AG04449 (cell line): Measurements from ENCODE around the gene OPALIN.
A peak's percentile ranks its signal among the peaks of the same experiment; 100 is the strongest.

Experiments used
- CTCF ChIA-PET: fragments of 350-600 bp; formaldehyde crosslinking; extraction: SDS; loops from one replicate; lab custom pipeline; 2021; ENCODE audit warnings: antibody characterized with exemption; lab: Yijun Ruan, JAX
- POLR2A ChIA-PET: fragments of 400-600, 350-600 bp; formaldehyde crosslinking; extraction: SDS; loops from one replicate; lab custom pipeline; 2020; ENCODE audit warnings: antibody characterized with exemption, inconsistent platforms; lab: Yijun Ruan, JAX
- DNase-seq: peaks from one replicate; pipeline ENCODE4 v3.0.0-alpha.2; 2010; ENCODE audit warnings: low read depth, low spot score
- H3K4me3 ChIP-seq: 2 replicates; pipeline ENCODE4 v1.5.1; 2011; ENCODE audit warnings: low read depth, mild to moderate bottlenecking, control low read depth, low read length
- CTCF ChIP-seq: IDR thresholded peaks from one replicate; pipeline ENCODE4 v1.5.1; 2011; ENCODE audit warnings: mild to moderate bottlenecking, moderate library complexity, low read length, control low read depth, inconsistent platforms; ENCODE audit not compliant: insufficient read depth; ENCODE audit errors: missing control alignments

The OPALIN gene

GRCh38 chr10:96371356-96371755 is 12.6 kb upstream of the OPALIN start:
- ChIA-PET CTCF (interaction anchor here (0.7 to 12.5 kb wide), 21 partner anchors 9 to 453 kb away, joined by 3 to 253 read pairs (median 5); partner anchors contain the start of genes OPALIN and TLL2), POLR2A (no interaction called here)
- no peak for TF ChIP-seq CTCF
- no peak overlapping the region for H3K4me3 ChIP-seq
- no peak for DNase-seq

- TF ChIP-seq CTCF = peak; percentile 80
- no peak overlapping the region for H3K4me3 ChIP-seq
- ChIA-PET POLR2A (no interaction called here), CTCF (interaction anchor here (0.7 to 12.5 kb wide), 35 partner anchors 8 to 840 kb away, joined by 3 to 253 read pairs (median 4); partner anchors contain the start of genes OPALIN and TLL2)
- no peak for DNase-seq
These were observed 11.9 kb upstream of the OPALIN start for GRCh38 chr10:96370584-96371157.

- ChIA-PET CTCF (interaction anchor here (0.8 to 12.5 kb wide), 27 partner anchors 8 to 840 kb away, joined by 3 to 253 read pairs (median 4); partner anchors contain the start of genes OPALIN and TLL2), POLR2A (no interaction called here)
- no peak overlapping the region for H3K4me3 ChIP-seq
- DNase-seq = no peak
- no peak for TF ChIP-seq CTCF
These were observed 11.2 kb upstream of the OPALIN start for GRCh38 chr10:96369890-96370583.

GRCh38 chr10:96368971-96369370 is 10.2 kb upstream of the OPALIN start:
- ChIA-PET CTCF (interaction anchor here (1.3 to 12.5 kb wide), 3 partner anchors 17 to 841 kb away, joined by 3 to 253 read pairs (median 17); partner anchors contain the start of gene TLL2), POLR2A (no interaction called here)
- DNase-seq = no peak
- H3K4me3 ChIP-seq = no peak overlapping the region
- no peak for TF ChIP-seq CTCF

- DNase-seq = no peak
- TF ChIP-seq CTCF = no peak
- ChIA-PET POLR2A (no interaction called here), CTCF (interaction anchor here (1.3 to 4.6 kb wide), 4 partner anchors 7 to 843 kb away, joined by 3 to 42 read pairs (median 4); no protein-coding TSS in a partner anchor)
- no peak overlapping the region for H3K4me3 ChIP-seq
These were observed 8.7 kb upstream of the OPALIN start for GRCh38 chr10:96367470-96367869.

- no peak overlapping the region for H3K4me3 ChIP-seq
- DNase-seq = peak; percentile 14
- ChIA-PET CTCF (interaction anchor here (1.0 to 4.6 kb wide), 7 partner anchors 8 to 462 kb away, joined by 3 to 42 read pairs (median 5); partner anchors contain the start of gene TLL2), POLR2A (no interaction called here)
- TF ChIP-seq CTCF = no peak
These were observed 7.7 kb upstream of the OPALIN start for GRCh38 chr10:96366508-96366907.
